COR-L47 (cell line): ENCODE data around the gene CLCN2.
"Not testable (repeated sequence)": the region's sequence is repeated elsewhere in the genome, so short reads cannot be mapped to it uniquely, and the experiment has no call there.

ENCODE experiments used
- DNase-seq: peaks from one replicate; lab custom pipeline; 2025; lab: John Stamatoyannopoulos, UW

Gene CLCN2

DNA sequence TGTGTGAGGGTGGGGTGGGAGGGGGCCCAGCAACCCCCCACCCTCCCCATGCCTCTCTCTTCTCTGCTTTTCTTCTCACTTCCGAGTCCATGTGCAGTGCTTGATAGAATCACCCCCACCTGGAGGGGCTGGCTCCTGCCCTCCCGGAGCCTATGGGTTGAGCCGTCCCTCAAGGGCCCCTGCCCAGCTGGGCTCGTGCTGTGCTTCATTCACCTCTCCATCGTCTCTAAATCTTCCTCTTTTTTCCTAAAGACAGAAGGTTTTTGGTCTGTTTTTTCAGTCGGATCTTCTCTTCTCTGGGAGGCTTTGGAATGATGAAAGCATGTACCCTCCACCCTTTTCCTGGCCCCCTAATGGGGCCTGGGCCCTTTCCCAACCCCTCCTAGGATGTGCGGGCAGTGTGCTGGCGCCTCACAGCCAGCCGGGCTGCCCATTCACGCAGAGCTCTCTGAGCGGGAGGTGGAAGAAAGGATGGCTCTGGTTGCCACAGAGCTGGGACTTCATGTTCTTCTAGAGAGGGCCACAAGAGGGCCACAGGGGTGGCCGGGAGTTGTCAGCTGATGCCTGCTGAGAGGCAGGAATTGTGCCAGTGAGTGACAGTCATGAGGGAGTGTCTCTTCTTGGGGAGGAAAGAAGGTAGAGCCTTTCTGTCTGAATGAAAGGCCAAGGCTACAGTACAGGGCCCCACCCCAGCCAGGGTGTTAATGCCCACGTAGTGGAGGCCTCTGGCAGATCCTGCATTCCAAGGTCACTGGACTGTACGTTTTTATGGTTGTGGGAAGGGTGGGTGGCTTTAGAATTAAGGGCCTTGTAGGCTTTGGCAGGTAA is 15.9 kb downstream of the CLCN2 start:
- peak; percentile 90 for DNase-seq

- no peak for DNase-seq
Observed at GRCh38 chr3:184344579-184345316, 16.7 kb downstream of the CLCN2 start.

DNA sequence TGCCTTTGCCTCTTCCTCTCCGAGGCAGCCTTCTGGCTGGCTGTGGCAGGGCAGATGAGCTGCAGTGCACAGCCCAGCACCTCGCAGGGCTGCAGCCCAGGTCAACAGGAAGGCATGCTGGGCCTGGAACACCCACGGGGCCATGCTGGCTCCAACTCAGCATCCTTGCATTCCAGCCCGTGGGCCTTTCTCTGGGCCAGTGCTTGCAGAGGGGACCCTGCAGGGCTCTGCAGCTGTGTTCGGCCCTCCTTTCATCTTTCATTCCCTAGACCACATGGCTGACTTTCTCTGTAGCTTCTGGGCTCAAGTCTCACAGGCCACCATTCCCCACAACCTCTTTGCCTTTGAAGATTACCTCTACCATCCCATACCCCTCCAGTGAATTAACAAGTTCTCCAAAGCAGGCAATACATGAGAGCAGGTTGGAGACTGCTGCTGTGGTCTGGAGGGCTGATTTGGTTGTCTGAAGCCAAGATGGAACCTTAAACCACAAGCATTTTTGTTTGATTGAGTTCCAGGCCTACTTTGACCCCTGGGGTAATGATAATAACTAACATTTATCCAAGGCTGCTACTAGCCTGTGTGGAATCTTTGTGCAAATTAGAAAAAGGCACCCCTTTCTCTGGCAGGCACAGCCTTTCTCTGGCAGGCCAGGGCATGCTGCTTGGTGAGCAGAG is 18.1 kb downstream of the CLCN2 start:
- DNase-seq: no peak

DNA sequence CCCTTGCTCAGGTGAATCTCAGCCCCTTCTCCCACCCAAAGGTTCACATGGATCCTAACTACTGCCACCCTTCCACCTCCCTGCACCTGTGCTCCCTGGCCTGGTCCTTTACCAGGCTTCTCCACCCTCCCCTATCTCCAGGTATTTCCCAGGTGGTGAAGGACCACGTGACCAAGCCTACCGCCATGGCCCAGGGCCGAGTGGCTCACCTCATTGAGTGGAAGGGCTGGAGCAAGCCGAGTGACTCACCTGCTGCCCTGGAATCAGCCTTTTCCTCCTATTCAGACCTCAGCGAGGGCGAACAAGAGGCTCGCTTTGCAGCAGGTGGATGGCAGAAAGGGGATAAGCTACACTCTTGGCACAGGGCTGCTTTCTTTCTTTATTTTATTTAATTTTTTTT is 19.5 kb downstream of the CLCN2 start:
- no peak for DNase-seq

DNA sequence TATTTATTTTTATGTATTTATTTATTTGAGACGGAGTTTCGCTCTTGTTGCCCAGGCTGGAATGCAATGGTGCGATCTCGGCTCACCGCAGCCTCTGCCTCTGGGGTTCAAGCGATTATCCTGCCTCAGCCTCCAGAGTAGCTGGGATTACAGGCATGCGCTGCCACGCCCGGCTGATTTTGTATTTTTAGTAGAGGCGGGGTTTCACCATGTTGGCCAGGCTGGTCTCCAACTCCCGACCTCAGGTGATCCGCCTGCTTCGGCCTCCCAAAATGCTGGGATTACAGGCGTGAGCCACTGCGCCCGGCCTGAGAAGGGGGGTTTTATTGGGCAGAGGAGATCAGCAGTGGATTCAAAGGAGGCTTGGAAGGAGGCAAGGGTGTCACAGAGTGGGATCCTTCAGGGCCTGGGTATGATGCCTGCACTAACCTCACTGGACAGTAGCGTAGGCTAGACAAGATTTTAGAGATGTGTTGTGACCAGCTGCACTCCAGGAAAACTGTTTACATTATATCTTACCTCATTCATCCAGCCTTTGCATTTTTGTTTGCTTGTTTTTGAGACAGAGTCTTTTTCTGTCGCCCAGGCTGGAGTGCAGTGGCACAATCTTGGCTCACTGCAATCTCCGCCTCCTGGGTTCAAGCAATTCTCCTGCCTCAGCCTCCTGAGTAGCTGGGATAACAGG is 21.8 kb downstream of the CLCN2 start:
- not testable (repeated sequence) for DNase-seq

GRCh38 chr3:184339001-184339400 is 22.4 kb downstream of the CLCN2 start:
- DNase-seq: peak; percentile 68

GRCh38 chr3:184338511-184338945 is 22.9 kb downstream of the CLCN2 start:
- DNase-seq: peak; percentile 98

- no peak for DNase-seq
Observed at GRCh38 chr3:184337981-184338380, 23.4 kb downstream of the CLCN2 start.

GRCh38 chr3:184337399-184337714 is 24.0 kb downstream of the CLCN2 start, which contains the start of gene FAM131A:
Gene FAM131A, plus strand, starts transcription at chr3:184337600. Its CDS starts 31 bp downstream, at chr3:184337631.
- DNase-seq: no peak

DNA sequence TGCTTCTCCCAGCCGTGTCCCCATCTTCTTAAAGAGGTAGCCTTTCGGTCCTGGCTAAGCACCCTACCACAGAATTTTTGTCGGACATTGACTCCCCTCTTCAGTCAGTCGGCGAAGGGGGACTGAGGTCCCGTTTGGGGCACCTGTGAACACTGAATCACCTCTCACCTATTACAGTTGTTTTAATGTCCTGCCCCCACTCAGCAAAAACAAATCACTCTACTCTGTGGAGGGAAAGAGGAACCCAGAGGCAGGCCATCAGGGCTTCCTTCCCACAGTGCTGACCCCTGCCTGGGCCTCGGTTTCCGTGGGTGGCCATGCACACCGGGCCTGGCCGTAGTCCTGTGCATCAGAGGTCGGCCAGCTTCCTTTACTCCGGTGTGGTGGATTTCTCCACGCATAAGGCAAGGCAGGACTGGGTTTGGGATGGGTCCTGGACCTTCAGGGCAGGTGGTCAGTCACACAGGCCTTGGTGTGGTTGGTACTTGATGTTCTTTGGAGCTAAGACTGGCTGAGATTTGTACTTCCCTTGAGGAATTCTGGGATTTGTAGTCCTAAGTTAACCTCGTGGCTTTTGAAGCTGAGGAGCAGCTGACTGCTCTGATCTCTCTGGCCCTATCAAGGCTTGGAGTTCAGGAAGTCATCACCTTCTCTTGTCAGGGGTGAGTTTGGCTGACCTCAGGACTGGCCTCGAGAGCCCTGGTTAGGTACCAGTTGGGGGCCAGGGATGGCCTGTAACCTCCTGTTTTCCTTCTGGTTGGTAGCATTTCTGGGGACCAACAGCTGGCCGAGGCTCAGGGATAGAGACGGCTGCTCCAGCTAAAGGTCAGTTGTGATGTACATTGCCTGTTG is 24.6 kb downstream of the CLCN2 start:
- peak; percentile 10 for DNase-seq

DNA sequence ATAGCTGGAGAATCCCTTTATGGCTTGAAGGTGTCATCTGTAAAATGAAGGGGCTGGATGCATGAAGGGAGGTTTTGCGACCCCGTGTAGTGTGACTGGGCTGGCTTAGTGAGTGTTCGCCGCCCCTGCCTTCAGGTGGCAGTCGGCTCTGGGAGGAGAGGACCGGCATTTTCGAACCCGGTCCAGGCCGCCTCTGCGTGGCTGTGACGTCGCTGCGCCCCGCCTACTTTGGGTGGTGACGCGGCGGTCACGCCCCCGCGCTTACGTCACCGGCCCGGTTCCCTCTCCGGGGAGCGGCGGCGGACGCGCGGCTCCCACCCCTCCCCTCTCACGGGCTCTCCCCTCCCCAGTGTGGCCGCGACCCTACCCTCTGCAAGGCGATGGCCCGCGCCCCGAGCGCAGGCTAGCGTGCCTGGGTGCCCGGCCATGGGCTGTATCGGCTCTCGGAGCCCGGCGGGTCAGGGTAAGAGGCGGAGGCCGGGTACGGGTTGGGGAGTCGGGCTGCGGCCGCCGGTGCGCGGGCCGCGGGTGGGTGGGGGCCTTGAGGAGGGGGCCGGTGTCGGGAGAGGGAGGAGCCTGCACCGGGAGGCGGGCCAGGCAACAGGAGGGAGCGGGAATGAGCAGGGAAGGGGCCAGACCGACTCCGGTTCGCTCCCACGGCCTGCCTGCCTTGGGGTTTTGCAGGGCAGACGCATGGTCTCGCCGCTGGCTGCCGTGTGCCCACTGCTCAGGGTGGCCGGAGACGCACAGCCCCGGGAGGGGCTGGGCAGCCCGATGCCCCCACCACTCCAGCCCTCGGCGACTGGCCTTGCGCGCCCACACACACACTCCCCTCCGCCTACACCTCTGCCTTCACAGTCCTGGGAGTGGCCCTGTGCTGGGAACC is 25.5 kb downstream of the CLCN2 start:
- peak; percentile 87 for DNase-seq

- DNase-seq: no peak
Observed at GRCh38 chr3:184335291-184335660, 26.1 kb downstream of the CLCN2 start.

DNA sequence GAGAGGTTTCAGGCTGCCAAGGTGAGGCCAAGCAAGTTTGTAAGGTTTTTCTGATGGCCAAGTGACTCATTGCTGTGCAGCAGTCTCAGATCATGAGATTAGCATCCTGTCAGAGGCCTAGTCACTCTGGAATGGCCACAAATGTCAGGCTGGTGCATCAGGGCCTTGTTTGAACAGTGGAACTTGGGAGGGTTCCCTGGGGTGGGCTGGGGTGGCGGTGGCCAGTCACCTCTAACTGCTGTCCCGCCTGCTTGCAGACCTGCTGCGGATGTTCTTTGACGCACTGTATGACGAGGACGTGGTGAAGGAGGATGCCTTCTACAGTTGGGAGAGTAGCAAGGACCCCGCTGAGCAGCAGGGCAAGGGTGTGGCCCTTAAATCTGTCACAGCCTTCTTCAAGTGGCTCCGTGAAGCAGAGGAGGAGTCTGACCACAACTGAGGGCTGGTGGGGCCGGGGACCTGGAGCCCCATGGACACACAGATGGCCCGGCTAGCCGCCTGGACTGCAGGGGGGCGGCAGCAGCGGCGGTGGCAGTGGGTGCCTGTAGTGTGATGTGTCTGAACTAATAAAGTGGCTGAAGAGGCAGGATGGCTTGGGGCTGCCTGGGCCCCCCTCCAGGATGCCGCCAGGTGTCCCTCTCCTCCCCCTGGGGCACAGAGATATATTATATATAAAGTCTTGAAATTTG is 26.8 kb downstream of the CLCN2 start:
- DNase-seq: no peak

GRCh38 chr3:184333700-184334099 is 27.7 kb downstream of the CLCN2 start:
- DNase-seq: no peak

DNA sequence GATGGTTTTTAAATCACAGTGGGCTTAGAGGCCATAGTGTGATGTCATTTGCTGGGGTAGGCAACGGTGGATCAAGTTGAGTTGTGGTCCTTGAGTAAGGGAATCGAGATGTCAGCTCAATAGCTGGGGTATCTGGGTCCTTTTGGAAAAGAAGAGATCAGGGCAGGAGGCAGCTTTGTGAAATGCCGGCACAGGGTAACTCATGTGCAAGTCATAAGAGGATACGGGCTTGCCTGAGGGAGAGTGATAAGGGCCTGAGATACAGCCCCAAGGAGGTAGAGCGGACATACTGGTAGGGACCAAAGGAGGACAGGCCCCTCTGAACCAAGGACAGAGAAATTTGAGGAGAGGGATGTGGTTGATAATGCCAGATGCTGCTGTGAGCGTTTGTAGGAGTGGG is 28.2 kb downstream of the CLCN2 start:
- no peak for DNase-seq

GRCh38 chr3:184332370-184333090 is 28.9 kb downstream of the CLCN2 start:
- no peak for DNase-seq

DNA sequence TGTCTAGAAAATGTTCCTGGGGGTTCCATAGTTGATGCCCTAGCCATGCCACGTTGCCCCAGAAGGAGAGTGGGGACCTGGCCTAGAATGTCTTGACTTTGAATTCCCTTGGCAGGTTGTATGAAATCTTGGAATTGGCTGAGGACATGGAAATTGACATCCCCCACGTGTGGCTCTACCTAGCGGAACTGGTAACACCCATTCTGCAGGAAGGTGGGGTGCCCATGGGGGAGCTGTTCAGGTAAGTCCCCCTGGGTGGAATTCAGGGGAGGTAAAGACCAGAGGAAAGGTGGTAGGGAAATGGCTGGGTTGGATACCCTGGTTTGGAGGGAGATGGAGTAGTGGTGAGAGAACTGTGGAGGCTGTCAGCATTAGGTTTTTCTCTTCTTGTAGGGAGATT is 32.9 kb downstream of the CLCN2 start:
- no peak for DNase-seq

GRCh38 chr3:184327171-184327570 is 34.2 kb downstream of the CLCN2 start:
- DNase-seq: no peak
